Activated CD4-positive, alpha-beta T cell treated with anti-CD3 and anti-CD28 coated beads, Interleukin-2, amount 50 U/mL, for 1 hour (primary cell): ENCODE measurements around the gene CHN1.

Experiments used
- DNase-seq: peaks from one replicate; pipeline ENCODE4 v3.0.0-alpha.2; 2020

The CHN1 gene

GRCh38 chr2:175009917-175010621 lies 4.9 kb upstream of the CHN1 start:
- no peak for DNase-seq

GRCh38 chr2:175008801-175009495 lies 3.8 kb upstream of the CHN1 start:
- DNase-seq, result no peak

GRCh38 chr2:175008009-175008408 lies 2.8 kb upstream of the CHN1 start:
- no peak for DNase-seq

- DNase-seq, result no peak
Observed at GRCh38 chr2:175007510-175007909, 2.3 kb upstream of the CHN1 start.

GRCh38 chr2:175006281-175006680 lies 1.1 kb upstream of the CHN1 start:
- DNase-seq, result no peak

- DNase-seq, result no peak
Observed at GRCh38 chr2:175005733-175006264, 618 bp upstream of the CHN1 start.

GRCh38 chr2:175004730-175004979 lies 526 bp downstream of the CHN1 start:
- no peak for DNase-seq

GRCh38 chr2:175003875-175004729 lies 1.1 kb downstream of the CHN1 start:
- no peak for DNase-seq

GRCh38 chr2:175002547-175003274 lies 2.5 kb downstream of the CHN1 start:
- no peak for DNase-seq

- DNase-seq, result no peak
Observed at GRCh38 chr2:175001566-175001965, 3.6 kb downstream of the CHN1 start.

GRCh38 chr2:174997110-174997509 lies 8.1 kb downstream of the CHN1 start:
- DNase-seq, result no peak

GRCh38 chr2:174996622-174997021 lies 8.6 kb downstream of the CHN1 start:
- no peak for DNase-seq

- DNase-seq, result no peak
Observed at GRCh38 chr2:174994381-174994780, 10.8 kb downstream of the CHN1 start.

GRCh38 chr2:174992886-174993285 lies 12.3 kb downstream of the CHN1 start:
- no peak for DNase-seq

- no peak for DNase-seq
Observed at GRCh38 chr2:174985614-174986013, 19.6 kb downstream of the CHN1 start.

GRCh38 chr2:174984561-174984960 lies 20.6 kb downstream of the CHN1 start:
- DNase-seq, result no peak

- no peak for DNase-seq
Observed at GRCh38 chr2:174981331-174981730, 23.9 kb downstream of the CHN1 start.

- no peak for DNase-seq
Observed at GRCh38 chr2:174979996-174980395, 25.2 kb downstream of the CHN1 start.

GRCh38 chr2:174977364-174977763 lies 27.8 kb downstream of the CHN1 start:
- DNase-seq, result no peak

- DNase-seq, result no peak
Observed at GRCh38 chr2:174974131-174974530, 31.1 kb downstream of the CHN1 start.

- no peak for DNase-seq
Observed at GRCh38 chr2:174972924-174973323, 32.3 kb downstream of the CHN1 start.

- DNase-seq, result no peak
Observed at GRCh38 chr2:174971868-174972781, 33.1 kb downstream of the CHN1 start.
